MCF 10A (cell line): ENCODE measurements around the gene CPA1. TPM values are rescaled to one million over a fixed set of nuclear protein-coding genes. Genes with fewer than 3 reads are reported as not detected.
"Not testable (repeated sequence)": the region's sequence is repeated elsewhere in the genome, so short reads cannot be mapped to it uniquely, and the experiment has no call there.

Experiments
- BruUV-seq: library from RNA; stranded (reverse); fragments of 400-500 nt; replicated peaks from 2 replicates; lab custom pipeline; 2021; lab: Mats Ljungman, UMichigan
- CTCF ChIA-PET: fragments of 300-600 bp; sonication (Branson Sonifier 250); formaldehyde crosslinking; extraction: SDS; loops from one replicate; lab custom pipeline; 2021; ENCODE audit warnings: antibody characterized with exemption, inconsistent platforms; lab: Yijun Ruan, JAX
- POLR2A ChIA-PET: fragments of 300-600, 350-650 bp; sonication (Branson Sonifier 250); formaldehyde crosslinking; extraction: SDS; loops from one replicate; lab custom pipeline; 2020; ENCODE audit warnings: antibody characterized with exemption, inconsistent platforms; lab: Yijun Ruan, JAX
- DNase-seq: peaks from one replicate; pipeline ENCODE4 v3.0.0-alpha.2; 2018; ENCODE audit not compliant: unreplicated experiment
- H3K27ac Mint-ChIP-seq: one replicate; pipeline ENCODE4 v1.8.0; 2022; ENCODE audit warnings: mild to moderate bottlenecking, low read depth, mixed read lengths; ENCODE audit not compliant: unreplicated experiment
- H3K27me3 Mint-ChIP-seq: one replicate; pipeline ENCODE4 v1.8.0; 2022; ENCODE audit warnings: mixed read lengths; ENCODE audit not compliant: insufficient read depth, unreplicated experiment
- H3K36me3 Mint-ChIP-seq: one replicate; pipeline ENCODE4 v1.8.0; 2022; ENCODE audit warnings: mild to moderate bottlenecking, moderate library complexity, mixed read lengths; ENCODE audit not compliant: insufficient read depth, unreplicated experiment
- H3K4me1 Mint-ChIP-seq: one replicate; pipeline ENCODE4 v1.8.0; 2022; ENCODE audit warnings: mixed read lengths; ENCODE audit not compliant: insufficient read depth, unreplicated experiment
- H3K4me3 Mint-ChIP-seq: one replicate; pipeline ENCODE4 v1.8.0; 2022; ENCODE audit warnings: mild to moderate bottlenecking, moderate library complexity, mixed read lengths; ENCODE audit not compliant: unreplicated experiment
- H3K9me3 Mint-ChIP-seq: one replicate; pipeline ENCODE4 v1.8.0; 2022; ENCODE audit warnings: mixed read lengths; ENCODE audit not compliant: unreplicated experiment
- intact Hi-C: fragments of 100-400 bp; cut with micrococcal nuclease; formaldehyde crosslinking; loops from 2 replicates; pipeline ENCODE4 v1.14.1; 2022
- total RNA-seq: library from RNA; stranded (reverse); gene quantifications from 2 replicates; pipeline ENCODE4 v1.2.3, GENCODE V29; 2022
- TF ChIP-seq, protein P1 (sequence below): fragments of 200-600 bp; IDR thresholded peaks from one replicate; pipeline ENCODE4 v1.8.0; 2022; ENCODE audit warnings: antibody characterized with exemption, mild to moderate bottlenecking; ENCODE audit not compliant: unreplicated experiment

Gene CPA1
- total RNA-seq, 1 experiment from 2014 or later = not detected

GRCh38 chr7:130372402-130373165 is 7.7 kb upstream of the CPA1 start:
- DNase-seq = no peak
- Mint-ChIP-seq H3K9me3 (peaks cover 7% of the 10 kb centered on the region), H3K27me3 (no peaks in the 10 kb centered on the region), H3K36me3 (no peaks in the 10 kb centered on the region), H3K4me3 (no peak overlapping the region), H3K27ac (peak overlapping the region; percentile 99), H3K4me1 (peaks cover 45% of the 10 kb centered on the region)
- TF ChIP-seq, protein P1, sequence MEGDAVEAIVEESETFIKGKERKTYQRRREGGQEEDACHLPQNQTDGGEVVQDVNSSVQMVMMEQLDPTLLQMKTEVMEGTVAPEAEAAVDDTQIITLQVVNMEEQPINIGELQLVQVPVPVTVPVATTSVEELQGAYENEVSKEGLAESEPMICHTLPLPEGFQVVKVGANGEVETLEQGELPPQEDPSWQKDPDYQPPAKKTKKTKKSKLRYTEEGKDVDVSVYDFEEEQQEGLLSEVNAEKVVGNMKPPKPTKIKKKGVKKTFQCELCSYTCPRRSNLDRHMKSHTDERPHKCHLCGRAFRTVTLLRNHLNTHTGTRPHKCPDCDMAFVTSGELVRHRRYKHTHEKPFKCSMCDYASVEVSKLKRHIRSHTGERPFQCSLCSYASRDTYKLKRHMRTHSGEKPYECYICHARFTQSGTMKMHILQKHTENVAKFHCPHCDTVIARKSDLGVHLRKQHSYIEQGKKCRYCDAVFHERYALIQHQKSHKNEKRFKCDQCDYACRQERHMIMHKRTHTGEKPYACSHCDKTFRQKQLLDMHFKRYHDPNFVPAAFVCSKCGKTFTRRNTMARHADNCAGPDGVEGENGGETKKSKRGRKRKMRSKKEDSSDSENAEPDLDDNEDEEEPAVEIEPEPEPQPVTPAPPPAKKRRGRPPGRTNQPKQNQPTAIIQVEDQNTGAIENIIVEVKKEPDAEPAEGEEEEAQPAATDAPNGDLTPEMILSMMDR = no peak
- intact Hi-C loops = no loop called here
- no TSS peak for BruUV-seq
- ChIA-PET CTCF (interaction anchor here (0.5 to 0.9 kb wide), 2 partner anchors 78 to 95 kb away, joined by 3 read pairs; no protein-coding TSS in a partner anchor), POLR2A (interaction anchor here (0.7 to 0.9 kb wide), 2 partner anchors 20 to 55 kb away, joined by 3 to 4 read pairs; no protein-coding TSS in a partner anchor)

DNA sequence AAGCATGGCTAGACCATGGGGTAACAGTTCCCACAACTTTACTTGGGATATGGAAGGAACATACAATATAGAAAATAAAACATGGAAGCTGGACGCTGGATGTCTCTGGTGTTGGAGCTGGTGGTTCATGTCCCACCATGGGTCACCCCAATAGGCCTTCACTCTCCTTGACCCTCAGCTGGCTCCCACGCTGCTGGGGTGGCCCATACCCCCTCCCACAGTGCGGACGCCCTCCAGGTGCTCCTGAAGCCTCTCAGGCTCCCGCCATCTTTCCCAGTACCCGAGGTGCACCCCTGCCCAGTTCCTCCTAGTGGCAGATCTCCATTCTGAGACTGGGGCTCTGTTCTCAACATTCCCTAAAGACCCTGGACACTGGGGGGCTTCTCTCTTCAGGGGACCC is 5.8 kb upstream of the CPA1 start:
- no TSS peak for BruUV-seq
- intact Hi-C loops = no loop called here
- POLR2A ChIA-PET = interaction anchor here (0.6 to 0.7 kb wide), 2 partner anchors 33 to 52 kb away, joined by 3 read pairs; no protein-coding TSS in a partner anchor
- Mint-ChIP-seq H3K9me3 (peaks cover 7% of the 10 kb centered on the region), H3K36me3 (no peaks in the 10 kb centered on the region), H3K27me3 (no peaks in the 10 kb centered on the region), H3K4me1 (peaks cover 37% of the 10 kb centered on the region), H3K27ac (peak overlapping the region; percentile 99), H3K4me3 (no peak overlapping the region)
- DNase-seq = no peak
- CTCF ChIA-PET = no interaction called here
- TF ChIP-seq, protein P1 = no peak

- H3K27me3 Mint-ChIP-seq, CTCF ChIA-PET, intact Hi-C loops, H3K36me3 Mint-ChIP-seq, H3K9me3 Mint-ChIP-seq, H3K4me3 Mint-ChIP-seq, DNase-seq, BruUV-seq, H3K27ac Mint-ChIP-seq: not testable (repeated sequence)
- POLR2A ChIA-PET = interaction anchor here (0.7 kb wide), 1 partner anchor 26 kb away, joined by 3 read pairs; no protein-coding TSS in a partner anchor
- H3K4me1 Mint-ChIP-seq = peaks cover 31% of the 10 kb centered on the region
Observed at GRCh38 chr7:130376461-130376860, 3.8 kb upstream of the CPA1 start.

- intact Hi-C loops = no loop called here
- BruUV-seq = no TSS peak
- Mint-ChIP-seq H3K27ac (no peak overlapping the region), H3K36me3 (no peaks in the 10 kb centered on the region), H3K4me1 (peaks cover 24% of the 10 kb centered on the region), H3K4me3 (no peak overlapping the region), H3K27me3 (no peaks in the 10 kb centered on the region), H3K9me3 (peaks cover under 1% of the 10 kb centered on the region)
- POLR2A ChIA-PET = interaction anchor here (0.6 to 0.7 kb wide), 2 partner anchors 27 to 585 kb away, joined by 3 read pairs; no protein-coding TSS in a partner anchor
- TF ChIP-seq, protein P1 = no peak
- CTCF ChIA-PET = interaction anchor here (0.7 to 1.3 kb wide), 2 partner anchors 14 to 204 kb away, joined by 4 read pairs; no protein-coding TSS in a partner anchor
- DNase-seq = no peak
Observed at GRCh38 chr7:130377178-130377577, 3.1 kb upstream of the CPA1 start.
